Measurements from ENCODE around the gene ZNF845.
"Not testable (repeated sequence)": the region's sequence is repeated elsewhere in the genome, so short reads cannot be mapped to it uniquely, and the experiment has no call there.

ZNF845 gene

DNA sequence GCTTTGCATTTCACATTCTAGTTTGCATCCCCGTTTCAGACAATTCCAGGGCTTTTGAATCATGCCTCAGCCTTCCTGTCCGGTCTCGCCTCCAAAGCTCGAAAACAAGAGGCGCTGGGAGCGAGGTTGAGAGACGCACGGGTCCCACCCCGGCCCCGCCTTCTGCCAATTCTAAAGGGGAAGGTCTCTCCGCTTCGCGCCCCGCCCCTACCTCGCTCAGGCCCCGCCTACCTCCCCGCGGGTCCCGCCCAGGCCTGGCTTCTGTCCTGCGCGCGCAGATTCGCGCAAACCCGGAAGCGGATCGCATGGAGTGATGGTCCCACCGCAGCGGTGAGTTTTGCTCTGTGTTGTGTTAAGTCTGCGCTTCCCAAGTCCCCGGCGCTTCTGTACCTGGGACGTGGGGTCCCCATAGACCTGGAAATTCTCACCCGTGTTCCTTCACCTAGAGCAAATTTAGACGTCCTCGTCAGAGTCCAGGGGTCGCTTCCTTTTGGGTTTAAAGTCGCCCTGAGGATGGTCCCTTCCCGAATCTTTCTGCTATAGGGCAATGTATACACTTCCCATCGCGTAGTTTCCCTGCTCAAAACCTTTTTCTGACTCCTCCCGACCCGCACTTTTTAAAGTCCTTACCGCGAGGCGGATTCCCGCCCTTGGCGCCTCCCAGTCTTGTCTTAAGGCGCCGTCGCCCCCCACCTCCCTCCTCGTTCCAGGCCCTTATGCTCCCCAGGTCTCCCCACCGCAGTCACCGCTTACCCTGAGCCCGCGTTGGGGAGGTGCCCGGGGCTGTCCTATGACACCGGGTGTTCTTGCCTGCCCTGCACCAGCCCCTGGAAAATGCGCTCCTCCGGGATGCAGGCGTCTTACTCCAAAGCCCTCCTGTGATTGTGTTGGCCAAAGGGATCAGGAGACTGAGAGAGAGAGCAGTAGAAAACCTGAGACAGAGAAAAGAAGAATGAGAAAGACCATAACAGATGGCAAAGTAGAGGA is at the start of gene ZNF845:
TSS of gene ZNF845 (plus strand) at position 287 of the 987 bp plus-strand sequence. CDS start 7,559 bp downstream, outside the sequence.
- DNase-seq (peak; percentile 97), ATAC-seq (peak; percentile 98)

DNA sequence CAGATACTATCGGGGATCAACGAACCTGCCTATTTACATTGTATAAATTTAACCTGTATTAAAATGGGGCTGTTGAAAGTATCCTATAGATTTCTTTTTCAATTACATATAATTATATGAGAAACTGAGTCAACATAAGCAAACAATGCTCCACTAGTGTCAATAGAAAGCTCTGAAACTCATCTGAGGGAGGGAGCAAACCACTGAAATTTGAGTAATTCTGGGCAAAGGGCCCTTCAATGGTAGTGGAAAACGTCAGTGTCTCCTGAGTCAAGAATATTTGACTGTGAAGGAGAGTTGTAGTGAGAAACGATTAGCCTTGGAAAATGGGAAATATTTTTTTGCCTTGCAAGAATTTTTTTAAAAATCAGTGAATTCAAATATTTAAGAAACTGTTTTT is 48.5 kb upstream of the ZNF845 start:
- no peak for DNase-seq
- no peak for ATAC-seq

DNA sequence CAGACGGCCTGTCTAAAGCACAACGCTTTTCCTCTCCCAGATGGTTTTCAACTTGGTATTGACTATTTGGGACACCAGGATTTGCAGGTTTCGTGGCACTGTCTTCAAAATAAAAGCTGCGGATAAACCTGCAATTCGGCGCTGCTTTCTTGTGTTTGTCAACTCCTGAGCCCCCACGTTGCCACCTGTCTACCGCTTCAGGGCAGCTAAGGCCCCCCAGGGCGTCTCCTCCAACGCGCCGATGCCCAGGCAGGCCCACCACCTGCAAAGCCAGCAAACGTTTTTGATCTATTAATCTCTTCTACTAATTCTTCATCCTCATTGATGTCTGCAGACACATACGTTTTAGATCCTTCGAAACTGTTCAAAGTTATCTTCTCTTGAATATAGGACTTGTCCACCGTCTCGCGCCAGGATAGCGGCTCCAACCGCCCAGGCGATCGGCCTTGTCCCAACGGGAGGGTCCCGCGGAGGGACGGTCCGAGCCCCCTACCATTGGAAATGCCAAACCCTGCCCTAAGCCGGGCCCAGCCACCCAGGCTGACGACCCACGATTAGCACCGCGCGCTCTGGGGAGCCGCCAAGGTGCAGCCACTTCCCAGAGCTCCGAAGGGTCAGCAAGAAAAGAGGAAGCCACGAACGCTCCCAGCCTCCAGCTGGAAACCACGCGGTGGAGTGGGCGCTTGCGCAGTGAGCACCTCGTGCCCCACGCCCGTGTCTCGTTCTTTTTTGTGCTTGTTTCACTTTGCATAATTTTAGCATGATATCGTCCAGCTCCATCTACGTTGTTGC is 42.6 kb upstream of the ZNF845 start:
- ATAC-seq = no peak
- no peak for DNase-seq

DNA sequence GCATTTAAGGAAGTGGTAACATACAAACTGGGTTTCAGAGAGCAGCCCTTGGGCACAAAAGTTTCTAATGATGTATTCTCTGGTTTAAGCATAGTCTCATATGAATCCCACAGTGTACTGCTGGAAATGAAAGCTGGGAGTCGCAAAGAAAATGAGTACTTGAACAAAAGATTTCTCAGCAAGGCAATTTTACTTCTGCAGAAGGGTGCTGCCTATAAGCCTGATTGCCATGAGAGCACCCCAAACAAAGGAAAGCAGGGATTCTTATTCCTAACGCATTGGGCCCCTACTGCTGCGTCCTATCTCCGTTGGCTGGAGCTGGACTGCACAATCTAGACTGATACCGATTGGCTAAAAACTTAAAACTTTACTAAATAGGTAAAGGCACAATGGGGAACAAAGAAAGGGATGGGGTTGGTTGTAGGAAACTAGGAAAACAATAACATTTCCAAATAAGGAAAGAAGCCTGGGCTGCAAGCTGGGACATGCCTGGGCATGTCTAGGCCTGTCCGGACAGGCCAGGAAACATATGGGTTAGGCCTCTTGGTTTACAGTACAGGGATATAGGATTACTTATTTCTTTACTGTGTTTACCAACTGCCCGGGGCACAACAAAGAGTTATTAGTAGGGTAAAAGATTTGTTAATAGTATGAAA is 38.6 kb upstream of the ZNF845 start:
- DNase-seq (no peak), ATAC-seq (no peak)

DNA sequence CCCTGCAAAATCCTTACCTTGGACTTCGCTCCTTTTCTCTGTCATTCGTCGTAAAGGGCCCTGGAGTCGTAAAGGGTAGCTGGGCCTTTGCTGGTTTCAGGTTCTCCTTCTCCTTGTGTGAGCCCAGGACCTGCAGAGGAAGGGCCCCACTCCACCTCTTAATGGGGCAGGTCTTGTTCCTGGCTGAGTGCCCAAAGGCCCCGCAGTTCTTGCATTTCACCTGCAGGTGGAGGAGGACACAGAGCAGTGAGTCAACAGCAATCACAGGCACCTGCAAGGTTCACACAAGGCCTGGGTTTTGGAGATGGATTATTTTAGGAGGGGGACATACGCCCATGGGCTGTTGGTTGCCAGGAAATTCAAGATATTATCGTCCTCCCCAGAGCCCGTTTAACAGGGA is 32.2 kb upstream of the ZNF845 start:
- ATAC-seq, DNase-seq: not testable (repeated sequence)

DNA sequence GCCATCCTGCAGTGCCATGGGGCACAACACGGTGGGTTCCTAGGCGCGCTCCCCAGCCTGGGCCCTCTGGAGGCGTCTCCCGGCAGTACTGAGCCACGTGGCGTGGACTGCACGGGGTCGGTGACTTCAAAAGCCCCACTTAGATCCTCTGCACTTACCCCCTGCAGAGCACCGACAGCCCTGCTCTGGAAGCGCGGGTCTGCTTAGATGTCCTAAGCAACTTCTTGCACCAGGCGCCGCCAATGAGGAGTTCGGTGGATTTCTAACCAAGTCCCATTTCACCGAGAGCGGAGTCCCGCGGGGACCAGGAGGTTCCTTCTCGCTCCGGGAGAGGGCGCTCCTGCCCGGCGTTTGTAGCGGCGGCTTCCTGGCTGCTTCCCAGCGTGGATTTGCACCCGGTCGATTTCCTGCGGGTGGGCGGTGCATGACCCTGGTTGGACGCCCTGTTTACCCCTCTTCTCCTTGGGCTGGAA is 25.2 kb upstream of the ZNF845 start:
- peak; percentile 8 for DNase-seq
- no peak for ATAC-seq

DNA sequence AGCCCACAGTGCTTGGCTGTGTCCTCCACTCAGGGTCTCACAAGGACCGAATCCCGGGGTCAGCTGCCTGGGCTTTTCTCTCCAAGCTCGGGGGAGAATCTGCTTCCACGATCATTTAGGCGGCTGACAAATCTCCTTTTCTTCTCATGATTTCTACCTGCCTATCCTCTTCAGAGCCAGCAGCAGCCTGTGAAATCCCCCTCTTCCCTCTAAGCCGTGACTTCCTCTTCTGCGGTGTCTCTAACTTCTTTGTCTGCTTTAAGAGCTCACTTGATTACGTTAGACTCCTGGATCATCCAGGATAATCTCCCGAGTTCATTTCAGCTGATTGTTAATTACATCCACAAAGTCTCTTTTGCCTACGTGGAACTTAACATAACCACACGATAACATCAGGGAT is 22.5 kb upstream of the ZNF845 start:
- DNase-seq (no peak), ATAC-seq (no peak)

DNA sequence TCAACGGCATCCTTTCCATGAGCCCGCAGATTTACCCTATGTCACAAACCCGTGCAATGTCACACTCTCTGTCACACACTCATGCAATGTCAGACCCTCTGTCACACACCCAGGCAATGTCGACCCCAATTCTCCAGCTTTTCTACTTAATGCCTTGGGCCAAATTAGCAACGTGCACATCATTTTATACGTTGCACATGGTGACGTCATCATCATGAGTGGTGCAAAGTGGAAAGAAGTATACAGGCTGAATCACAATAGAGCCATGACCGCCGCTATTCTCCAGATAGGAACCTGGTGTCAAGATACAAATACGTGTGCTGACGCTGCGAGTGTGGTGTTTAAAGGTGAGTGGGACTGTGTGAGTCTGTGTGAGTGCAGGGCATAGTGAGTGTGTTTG is 21.7 kb upstream of the ZNF845 start:
- DNase-seq = no peak

DNA sequence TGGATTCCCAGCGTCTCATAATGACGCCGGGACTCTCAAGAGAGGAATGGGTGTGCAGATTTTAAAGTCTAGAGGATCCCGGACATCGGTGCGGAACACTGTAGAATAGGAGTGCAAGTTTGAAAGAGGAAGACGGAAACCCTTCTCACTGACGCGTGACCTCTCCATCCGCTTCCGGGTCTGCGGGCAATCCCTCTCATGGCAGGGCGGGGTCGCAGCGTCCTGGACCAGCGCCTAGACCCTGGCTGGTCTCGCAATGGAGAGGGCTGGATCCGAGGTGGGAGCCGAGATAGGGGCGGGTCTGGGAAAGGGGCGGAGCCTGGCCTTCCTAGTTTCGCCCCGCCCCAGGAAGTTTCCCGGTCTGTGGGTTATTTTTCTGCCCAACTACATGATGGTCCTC is 4.6 kb upstream of the ZNF845 start:
- ATAC-seq (no peak), DNase-seq (no peak)

More for the DNA sequence above, 21.7 kb upstream of the ZNF845 start:
- no peak for ATAC-seq

DNA sequence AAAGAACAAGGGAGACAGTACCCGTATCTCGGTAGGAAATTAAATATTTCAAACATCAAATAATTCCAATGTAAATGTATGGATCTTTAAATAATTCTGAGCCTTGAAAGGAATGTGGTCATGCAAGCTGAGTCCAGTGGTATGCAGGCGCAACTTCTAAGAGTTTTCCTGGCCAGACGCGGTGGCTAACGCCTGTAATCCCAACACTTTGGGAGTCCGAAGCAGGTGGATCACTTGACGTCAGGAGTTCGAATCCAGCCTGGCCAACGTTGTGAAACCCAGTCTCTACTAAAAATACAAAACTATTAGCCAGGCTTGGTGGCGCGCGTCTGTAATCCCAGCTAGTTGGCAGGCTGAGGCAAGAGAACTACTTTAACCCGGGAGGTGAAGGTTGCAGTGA is 1.1 kb upstream of the ZNF845 start:
- ATAC-seq (no peak), DNase-seq (no peak)

DNA sequence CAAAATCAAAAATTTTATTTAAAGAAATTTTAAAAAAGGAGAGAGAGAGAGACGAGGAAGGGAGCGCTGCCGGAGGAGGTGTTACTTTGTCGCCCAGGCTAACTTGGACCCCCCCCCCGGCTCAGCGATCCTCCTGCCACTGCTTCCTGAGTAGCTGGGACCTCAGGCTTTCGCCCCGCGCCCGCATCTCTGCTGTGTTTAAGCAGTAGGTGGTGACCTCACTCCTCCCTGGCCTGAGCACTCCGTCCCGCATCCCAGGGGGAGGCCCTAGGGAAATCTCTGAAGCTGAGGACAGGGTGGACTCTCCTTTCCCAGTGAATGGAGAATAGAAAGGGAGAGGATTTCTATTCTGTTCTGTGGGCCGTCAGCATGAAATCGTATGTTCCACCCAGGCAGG is 485 bp upstream of the ZNF845 start:
- DNase-seq = peak; percentile 34

DNA sequence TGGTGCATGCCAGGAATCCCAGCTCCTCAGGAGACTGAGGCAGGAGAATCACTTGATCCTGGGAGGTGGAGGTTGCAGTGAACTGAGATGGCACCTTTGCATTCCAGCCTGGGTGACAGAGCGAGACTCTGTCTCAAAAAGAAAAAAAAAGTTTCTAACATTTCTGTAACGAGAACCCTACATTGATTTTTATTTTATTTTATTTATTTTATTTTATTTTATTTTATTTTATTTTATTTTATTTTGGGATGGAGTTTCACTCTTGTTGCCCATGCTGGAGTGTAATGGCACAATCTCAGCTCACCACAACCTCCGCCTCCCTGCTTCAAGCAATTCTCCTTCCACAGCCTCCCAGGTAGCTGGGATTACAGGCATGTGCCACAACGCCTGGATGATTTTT is 10.9 kb downstream of the ZNF845 start:
- not testable (repeated sequence) for ATAC-seq, DNase-seq

More for the DNA sequence above, 485 bp upstream of the ZNF845 start:
- no peak for ATAC-seq

DNA sequence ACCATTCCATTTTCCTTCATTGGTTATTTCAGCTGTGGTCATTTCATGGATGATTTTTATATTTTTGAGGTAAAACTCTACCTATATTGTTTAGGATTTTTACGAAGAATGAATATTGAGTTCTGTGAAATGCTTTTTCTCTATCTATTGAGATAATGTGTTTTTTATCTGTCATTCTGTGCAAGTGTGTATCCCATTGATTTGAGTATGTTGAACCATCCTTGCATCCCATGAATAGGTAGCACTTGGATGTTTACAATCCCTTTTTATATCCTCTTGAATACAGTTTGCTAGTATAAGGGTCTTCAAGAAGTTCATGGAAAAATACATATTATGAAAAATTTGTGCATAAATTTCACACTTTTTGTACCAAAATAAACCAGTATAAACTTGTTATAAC is 22.2 kb downstream of the ZNF845 start:
- DNase-seq = no peak
- ATAC-seq = no peak

DNA sequence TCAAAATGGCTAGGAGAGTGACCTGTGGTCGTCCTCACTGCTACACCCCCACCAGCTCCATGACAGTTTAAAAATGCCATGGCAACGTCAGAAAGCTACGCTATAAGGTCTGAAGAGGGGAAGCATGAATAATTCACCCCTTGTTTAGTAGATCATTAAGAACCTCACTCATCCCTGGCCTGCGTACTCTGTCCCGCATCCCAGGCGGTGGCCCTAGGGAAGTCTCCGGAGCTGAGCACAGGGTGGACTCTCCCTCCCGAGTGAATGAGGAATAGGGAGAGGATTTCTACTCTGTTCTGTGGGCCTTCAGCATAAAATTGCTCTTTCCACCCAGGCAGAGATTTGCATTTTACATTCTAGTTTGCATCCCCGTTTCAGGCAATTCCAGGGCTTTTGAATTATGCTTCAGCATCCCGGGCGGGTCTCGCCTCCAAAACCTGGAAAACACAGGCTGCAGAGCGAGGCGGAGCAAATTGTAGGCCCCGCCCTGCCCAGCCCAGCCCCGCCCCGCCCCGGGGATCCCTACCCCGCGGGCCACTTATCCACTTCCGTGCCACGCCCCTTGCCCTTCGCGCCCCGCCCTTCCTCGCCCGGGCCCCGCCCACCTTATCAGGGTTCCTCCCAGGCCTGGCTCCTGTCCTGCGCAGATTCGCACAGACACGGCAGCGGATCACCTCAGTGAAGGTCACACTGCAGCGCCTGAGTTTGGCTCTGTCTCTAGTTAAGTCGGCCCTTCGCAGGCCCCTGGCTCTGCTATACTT is 24.5 kb downstream of the ZNF845 start:
- DNase-seq (no peak), ATAC-seq (no peak)

DNA sequence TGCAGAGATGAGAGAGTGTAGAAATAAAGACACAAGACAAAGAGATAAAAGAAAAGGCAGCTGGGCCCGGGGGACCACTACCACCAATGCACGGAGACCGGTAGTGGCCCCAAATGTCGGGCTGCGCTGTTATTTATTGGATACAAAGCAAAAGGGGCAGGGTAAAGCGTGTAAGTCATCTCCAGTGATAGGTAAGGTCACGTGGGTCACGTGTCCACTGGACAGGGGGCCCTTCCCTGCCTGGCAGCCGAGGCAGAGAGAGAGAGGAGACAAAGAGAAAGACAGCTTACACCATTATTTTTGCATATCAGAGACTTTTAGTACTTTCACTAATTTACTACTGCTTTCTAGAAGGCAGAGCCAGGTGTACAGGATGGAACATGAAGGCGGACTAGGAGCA is 26.5 kb downstream of the ZNF845 start:
- ATAC-seq, DNase-seq: not testable (repeated sequence)

DNA sequence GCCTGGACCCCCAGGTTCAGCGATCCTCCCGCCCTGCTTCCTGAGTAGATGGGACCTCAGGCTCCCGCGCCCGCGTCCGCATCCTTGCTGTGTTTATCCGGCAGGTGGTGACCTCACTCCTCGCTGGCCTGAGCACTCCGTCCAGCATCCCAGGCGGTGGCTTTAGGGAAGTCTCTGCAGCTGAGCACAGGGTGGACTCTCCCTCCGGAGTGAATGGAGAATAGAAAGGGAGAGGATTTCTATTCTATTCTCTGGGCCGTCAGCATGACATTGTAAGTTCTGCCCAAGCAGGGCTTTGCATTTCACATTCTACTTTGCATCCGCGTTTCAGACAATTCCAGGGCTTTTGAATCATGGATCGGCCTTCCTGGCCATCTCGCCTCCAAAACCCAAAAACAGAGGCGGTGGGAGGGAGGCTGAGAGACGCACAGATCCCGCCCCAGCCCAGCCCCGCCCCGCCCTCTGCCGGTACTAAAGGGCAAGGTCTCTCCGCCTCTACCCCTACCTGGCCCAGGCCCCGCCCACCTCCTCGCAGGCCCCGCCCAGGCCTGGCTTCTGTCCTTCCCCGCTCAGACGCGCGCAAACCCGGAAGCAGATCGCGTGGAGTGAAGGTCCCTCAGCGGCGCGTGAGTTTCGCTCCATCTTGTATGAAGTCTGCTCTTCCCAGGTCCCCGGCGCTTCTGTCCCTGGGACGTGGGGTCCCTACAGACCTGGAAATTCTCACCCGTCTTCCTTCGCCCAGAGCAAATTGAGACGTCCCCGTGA is 31.8 kb downstream of the ZNF845 start, which contains the start of gene ZNF525:
TSS of gene ZNF525 (plus strand) at position 572 of the 765 bp plus-strand sequence. CDS start 6,577 bp downstream, outside the sequence.
- ATAC-seq (peak; percentile 100), DNase-seq (peak; percentile 96)

DNA sequence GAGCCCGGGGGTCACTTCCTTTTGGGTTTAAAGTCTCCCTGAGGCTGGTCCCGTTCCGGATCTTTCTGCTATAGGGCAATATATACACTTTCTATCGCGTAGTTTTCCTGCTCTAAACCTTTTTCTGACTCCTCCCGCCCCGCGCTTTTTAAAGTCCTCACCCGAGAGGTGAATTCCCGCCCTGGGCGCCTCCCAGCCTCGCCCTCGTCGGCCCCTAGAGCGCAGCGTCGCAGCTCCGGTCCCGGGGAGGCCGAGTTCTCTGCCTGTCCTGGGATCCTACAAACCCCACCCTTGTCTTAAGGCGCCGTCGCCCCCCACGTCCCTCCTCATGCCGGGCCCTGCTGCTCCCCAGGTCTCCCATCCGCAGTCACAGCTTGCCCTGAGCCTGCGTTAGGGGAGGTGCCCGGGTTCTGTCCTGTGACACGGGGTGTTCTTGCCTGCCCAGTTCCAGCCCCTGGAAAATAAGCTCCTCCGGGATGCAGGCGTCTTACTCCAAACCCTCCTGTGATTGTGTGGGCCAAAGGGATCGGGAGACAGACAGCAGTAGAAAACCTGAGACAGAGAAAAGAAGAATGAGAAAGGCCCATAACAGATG is 32.4 kb downstream of the ZNF845 start:
- peak; percentile 53 for DNase-seq
- ATAC-seq = peak; percentile 45

DNA sequence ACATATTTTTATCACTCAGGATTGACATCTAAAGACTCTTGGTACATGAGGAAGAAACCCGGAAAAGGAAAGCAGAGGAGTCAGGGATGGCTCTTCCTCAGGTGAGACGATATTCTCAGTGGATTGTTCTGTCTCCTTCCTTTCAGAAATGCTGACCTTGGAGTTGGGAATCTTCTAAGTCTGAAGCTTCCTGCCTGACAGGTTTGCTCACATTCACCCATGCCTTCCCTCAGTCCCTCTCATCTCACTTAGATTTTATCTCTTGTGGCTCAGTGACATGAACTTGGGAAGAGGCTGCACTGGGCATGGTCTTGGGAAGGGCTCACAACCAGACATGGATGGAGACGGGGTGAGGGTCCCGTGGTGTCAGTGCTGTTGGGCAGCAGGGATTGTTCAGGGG is 38.6 kb downstream of the ZNF845 start:
- no peak for ATAC-seq
- DNase-seq = no peak

DNA sequence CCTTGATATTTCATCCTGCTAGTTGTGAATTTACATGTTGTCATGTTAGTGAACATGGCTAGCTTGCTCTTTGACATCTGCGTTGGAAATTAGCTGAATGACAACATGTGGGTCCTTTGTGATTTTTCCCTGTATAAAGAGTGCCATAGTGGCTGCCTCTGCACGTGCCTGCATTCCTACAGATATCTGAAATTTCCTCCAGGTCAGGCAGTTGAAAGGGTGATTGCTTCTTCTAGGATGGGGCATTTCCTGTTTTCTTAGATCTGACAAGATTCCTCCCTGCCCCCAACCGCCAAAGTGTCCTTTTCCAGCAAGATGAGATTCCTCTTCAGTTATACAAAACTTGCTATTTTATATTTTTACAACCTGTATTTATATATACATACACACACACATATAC is 40.7 kb downstream of the ZNF845 start:
- DNase-seq = no peak
- ATAC-seq = no peak

DNA sequence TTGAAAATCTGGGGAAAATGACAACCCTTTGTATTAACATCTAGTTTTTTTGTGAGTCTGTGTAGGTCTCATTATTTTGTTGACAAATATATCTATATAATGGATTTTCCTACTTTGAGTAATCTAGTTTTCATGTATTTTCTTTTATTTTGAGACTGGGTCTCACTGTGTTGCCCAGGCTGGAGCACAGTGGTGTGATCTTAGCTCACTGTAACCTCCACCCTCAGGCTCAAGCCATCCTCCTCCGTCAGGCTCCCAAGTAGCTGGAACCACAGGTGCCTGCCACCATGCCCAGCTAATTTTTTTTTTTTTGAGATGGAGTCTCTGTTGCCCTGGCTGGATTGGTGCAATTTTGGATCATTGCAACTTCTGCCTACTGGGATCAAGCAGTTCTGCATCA is 41.2 kb downstream of the ZNF845 start:
- no peak for ATAC-seq

More for the DNA sequence above, 41.2 kb downstream of the ZNF845 start:
- no peak for DNase-seq
